Measurements from ENCODE around the gene HIRIP3. TPM values are rescaled to one million over a fixed set of nuclear protein-coding genes. Genes with fewer than 3 reads are reported as not detected.
A peak's percentile ranks its signal among the peaks of the same experiment; 100 is the strongest.
"Not testable (repeated sequence)": the region's sequence is repeated elsewhere in the genome, so short reads cannot be mapped to it uniquely, and the experiment has no call there.

Gene HIRIP3
- polyA plus RNA-seq, 3 donors, result 3.3 to 4.8 (median 3.7) TPM

DNA sequence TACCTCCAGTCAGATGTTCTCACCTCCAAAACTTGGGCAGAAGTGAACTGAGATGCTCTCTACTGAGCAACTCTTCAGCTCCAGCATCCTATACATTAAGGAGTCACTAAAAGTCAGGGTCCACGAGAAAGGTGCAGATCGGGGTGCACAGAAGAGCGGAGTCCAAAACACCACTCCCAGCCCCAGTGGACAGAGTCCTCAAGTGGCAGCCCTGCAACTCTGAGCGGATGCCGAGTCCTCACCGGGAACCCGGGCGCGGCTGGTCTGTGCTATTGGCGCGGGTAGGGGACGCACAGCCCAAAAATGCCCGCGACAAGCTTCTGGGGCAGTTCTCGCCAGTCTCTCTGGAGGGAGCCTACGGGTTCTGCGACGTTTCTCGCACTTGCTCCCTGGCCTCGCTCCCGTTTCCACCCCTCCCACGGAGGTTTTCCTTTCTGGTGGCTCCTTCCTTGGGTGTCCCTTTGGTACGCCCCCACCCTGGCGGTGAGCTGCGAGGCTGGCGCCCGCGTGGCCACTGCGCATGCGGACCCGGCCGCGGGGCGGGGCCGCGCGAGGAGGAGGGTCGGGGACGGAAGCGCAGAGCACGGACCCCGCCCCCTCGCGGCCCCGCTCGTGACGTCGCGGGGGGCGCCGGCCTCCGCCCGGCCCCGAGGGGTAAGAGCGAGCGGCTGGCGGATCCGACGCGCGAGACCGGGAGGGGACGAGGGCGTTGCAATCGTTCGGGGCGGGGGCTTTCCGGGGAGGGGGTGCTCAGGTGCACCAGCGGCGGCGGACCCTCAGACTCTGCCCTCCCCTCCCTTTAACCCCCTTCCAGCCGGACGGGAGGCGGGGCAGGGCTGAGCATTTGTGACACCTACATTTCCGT is 33.7 kb downstream of the HIRIP3 start, which contains the start of gene TMEM219:
Gene TMEM219, plus strand, starts transcription at position 601 of the 865 bp plus-strand sequence. CDS start 1,065 bp downstream, outside the sequence.
- peak; percentile 74 to 78 (median 77) for DNase-seq
- Histone ChIP-seq H3K27me3 (ENCODE audit: control insufficient read depth in 2 of 2, insufficient read depth in 2 of 2, low read length in 2 of 2) (no peaks in the 10 kb centered on the region), H3K9me3 (replicated peaks in 1 of 2; ENCODE audit: control insufficient read depth in 1 of 2, insufficient read depth in 1 of 2, low read length in 2 of 2) (no peaks in the 10 kb centered on the region), H3K79me2 (ENCODE audit: insufficient read depth, low read length) (peaks cover 8% of the 10 kb centered on the region), H3K4me3 (replicated peaks in 1 of 3; ENCODE audit: low read depth in 2 of 3, low read length in 3 of 3) (peak within 1 kb of the TSS; percentile 87 to 93 (median 91)), H4K20me1 (ENCODE audit: insufficient read depth, low read length) (no peaks in the 10 kb centered on the region), H3K4me1 (ENCODE audit: control insufficient read depth in 1 of 2, insufficient read depth in 2 of 2, low read length in 2 of 2) (peaks cover 15 to 18% of the 10 kb centered on the region in 2 donors), H3K9ac (ENCODE audit: insufficient read depth, low read length, poor library complexity, severe bottlenecking) (peak within 1 kb of the TSS; percentile 80), H2AFZ (ENCODE audit: insufficient read depth, low read depth, low read length, poor library complexity, severe bottlenecking) (peak within 1 kb of the TSS; percentile 92), H3K27ac (ENCODE audit: low read depth in 1 of 2, low read length in 2 of 2) (peak within 1 kb of the TSS; percentile 85 to 92), H3K4me2 (replicated peaks; ENCODE audit: extremely low read depth, low read length, poor library complexity, severe bottlenecking) (peak within 1 kb of the TSS; percentile 98), H3K36me3 (replicated peaks in 1 of 2; ENCODE audit: control insufficient read depth in 1 of 2, insufficient read depth in 2 of 2, low read length in 2 of 2) (peaks cover 5 to 6% of the 10 kb centered on the region in 2 donors)
- H3K27me3 Mint-ChIP-seq (ENCODE audit: low read depth in 3 of 3), result peaks cover 2 to 8% (median 2%) of the 10 kb centered on the region in 3 donors
- peaks cover 13 to 20% of the 10 kb centered on the region in 2 donors for H3K36me3 Mint-ChIP-seq
- TF ChIP-seq, protein P1, sequence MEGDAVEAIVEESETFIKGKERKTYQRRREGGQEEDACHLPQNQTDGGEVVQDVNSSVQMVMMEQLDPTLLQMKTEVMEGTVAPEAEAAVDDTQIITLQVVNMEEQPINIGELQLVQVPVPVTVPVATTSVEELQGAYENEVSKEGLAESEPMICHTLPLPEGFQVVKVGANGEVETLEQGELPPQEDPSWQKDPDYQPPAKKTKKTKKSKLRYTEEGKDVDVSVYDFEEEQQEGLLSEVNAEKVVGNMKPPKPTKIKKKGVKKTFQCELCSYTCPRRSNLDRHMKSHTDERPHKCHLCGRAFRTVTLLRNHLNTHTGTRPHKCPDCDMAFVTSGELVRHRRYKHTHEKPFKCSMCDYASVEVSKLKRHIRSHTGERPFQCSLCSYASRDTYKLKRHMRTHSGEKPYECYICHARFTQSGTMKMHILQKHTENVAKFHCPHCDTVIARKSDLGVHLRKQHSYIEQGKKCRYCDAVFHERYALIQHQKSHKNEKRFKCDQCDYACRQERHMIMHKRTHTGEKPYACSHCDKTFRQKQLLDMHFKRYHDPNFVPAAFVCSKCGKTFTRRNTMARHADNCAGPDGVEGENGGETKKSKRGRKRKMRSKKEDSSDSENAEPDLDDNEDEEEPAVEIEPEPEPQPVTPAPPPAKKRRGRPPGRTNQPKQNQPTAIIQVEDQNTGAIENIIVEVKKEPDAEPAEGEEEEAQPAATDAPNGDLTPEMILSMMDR (IDR thresholded peaks at IDR 0.05), result peak; percentile 28
- no peaks in the 10 kb centered on the region for H3K9me3 Mint-ChIP-seq
- peak within 1 kb of the TSS; percentile 88 to 98 (median 96) for H3K27ac Mint-ChIP-seq
- intact Hi-C loops (cut with micrococcal nuclease), result loop anchor here (5.0 kb wide), 1 partner anchor 34 kb away; the partner anchor contains the start of gene KCTD13 (in 2 of the 2)
- H3K4me3 Mint-ChIP-seq, result peak within 1 kb of the TSS; percentile 95 to 96
- WGBS (ENCODE audit: insufficient coverage), result 0% methylated on average over 70 of the region's 75 CpGs
- H3K4me1 Mint-ChIP-seq, result peaks cover 18% of the 10 kb centered on the region

DNA sequence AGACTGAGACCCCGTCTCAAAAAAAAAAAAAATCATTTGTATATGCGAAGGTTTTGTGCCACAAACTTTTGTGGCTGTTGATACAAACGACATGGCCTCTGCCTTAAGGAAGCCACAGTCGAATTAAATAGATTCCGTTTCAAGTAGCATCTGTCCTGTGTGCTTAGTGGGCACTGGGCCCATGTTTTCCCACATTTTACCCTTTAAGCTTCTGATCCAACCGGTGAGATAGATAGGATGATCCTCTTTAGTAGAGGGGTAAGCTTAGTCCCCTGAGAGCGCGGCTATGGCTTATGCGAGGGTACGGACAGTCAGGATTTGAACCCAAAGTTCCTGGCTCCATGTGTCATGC is 34.3 kb downstream of the HIRIP3 start:
- Histone ChIP-seq H4K20me1 (ENCODE audit: insufficient read depth, low read length) (no peaks in the 10 kb centered on the region), H3K27ac (ENCODE audit: low read depth in 1 of 2, low read length in 2 of 2) (peak overlapping the region; percentile 52 to 92), H3K9ac (ENCODE audit: insufficient read depth, low read length, poor library complexity, severe bottlenecking) (peak overlapping the region; percentile 80), H2AFZ (ENCODE audit: insufficient read depth, low read depth, low read length, poor library complexity, severe bottlenecking) (peak overlapping the region; percentile 92), H3K27me3 (ENCODE audit: control insufficient read depth in 2 of 2, insufficient read depth in 2 of 2, low read length in 2 of 2) (no peaks in the 10 kb centered on the region), H3K4me3 (replicated peaks in 1 of 3; ENCODE audit: low read depth in 2 of 3, low read length in 3 of 3) (peak overlapping the region; percentile 87 to 93 (median 91)), H3K36me3 (replicated peaks in 1 of 2; ENCODE audit: control insufficient read depth in 1 of 2, insufficient read depth in 2 of 2, low read length in 2 of 2) (peaks cover 5 to 6% of the 10 kb centered on the region in 2 donors), H3K4me1 (ENCODE audit: control insufficient read depth in 1 of 2, insufficient read depth in 2 of 2, low read length in 2 of 2) (peaks cover 15 to 18% of the 10 kb centered on the region in 2 donors), H3K79me2 (ENCODE audit: insufficient read depth, low read length) (peaks cover 8% of the 10 kb centered on the region), H3K9me3 (replicated peaks in 1 of 2; ENCODE audit: control insufficient read depth in 1 of 2, insufficient read depth in 1 of 2, low read length in 2 of 2) (no peaks in the 10 kb centered on the region), H3K4me2 (replicated peaks; ENCODE audit: extremely low read depth, low read length, poor library complexity, severe bottlenecking) (peak overlapping the region; percentile 98)
- Mint-ChIP-seq H3K4me1 (peaks cover 18% of the 10 kb centered on the region), H3K27me3 (ENCODE audit: low read depth in 3 of 3) (peaks cover 2 to 8% (median 2%) of the 10 kb centered on the region in 3 donors), H3K4me3 (peak overlapping the region; percentile 95 to 96), H3K36me3 (peaks cover 13 to 18% of the 10 kb centered on the region in 2 donors), H3K27ac (peak overlapping the region; percentile 65 to 93 (median 79)), H3K9me3 (no peaks in the 10 kb centered on the region)
- no peak for DNase-seq
- intact Hi-C loops (cut with micrococcal nuclease), result loop anchor here (5.0 kb wide), 1 partner anchor 34 kb away; the partner anchor contains the start of gene KCTD13 (in 2 of the 2)
- 66% methylated on average over 4 of the region's 10 CpGs for WGBS (ENCODE audit: insufficient coverage)
- TF ChIP-seq, protein P1 (IDR thresholded peaks at IDR 0.05), result no peak

DNA sequence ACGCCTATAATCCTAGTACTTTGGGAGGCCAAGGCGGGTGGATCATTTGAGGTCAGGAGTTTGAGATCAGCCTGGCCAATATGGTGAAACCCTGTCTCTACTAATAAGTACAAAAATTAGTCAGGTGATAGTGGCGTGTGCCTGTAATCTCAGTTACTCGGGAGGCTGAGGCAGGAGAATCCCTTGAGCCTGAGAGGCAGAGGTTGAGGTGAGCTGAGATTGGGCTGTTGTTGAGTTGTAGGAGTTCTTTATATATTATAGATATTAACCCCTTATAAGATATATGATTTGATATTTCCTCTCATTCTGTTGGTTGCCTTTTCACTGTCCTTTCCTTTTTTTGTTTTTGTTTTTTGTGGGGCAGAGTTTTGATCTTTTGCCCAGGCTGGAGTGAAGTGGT is 35.6 kb downstream of the HIRIP3 start:
- H3K27ac Mint-ChIP-seq, result not testable (repeated sequence)

More for the DNA sequence above, 35.6 kb downstream of the HIRIP3 start:
- H3K4me3 ChIP-seq (replicated peaks in 1 of 3; ENCODE audit: low read depth in 2 of 3, low read length in 3 of 3); H3K27me3 ChIP-seq (ENCODE audit: control insufficient read depth in 2 of 2, insufficient read depth in 2 of 2, low read length in 2 of 2); H3K9ac ChIP-seq (ENCODE audit: insufficient read depth, low read length, poor library complexity, severe bottlenecking); H4K20me1 ChIP-seq (ENCODE audit: insufficient read depth, low read length); H3K79me2 ChIP-seq (ENCODE audit: insufficient read depth, low read length); H3K4me2 ChIP-seq (replicated peaks; ENCODE audit: extremely low read depth, low read length, poor library complexity, severe bottlenecking); H2AFZ ChIP-seq (ENCODE audit: insufficient read depth, low read depth, low read length, poor library complexity, severe bottlenecking); H3K9me3 ChIP-seq (replicated peaks in 1 of 2; ENCODE audit: control insufficient read depth in 1 of 2, insufficient read depth in 1 of 2, low read length in 2 of 2); DNase-seq; H3K4me3 Mint-ChIP-seq; H3K9me3 Mint-ChIP-seq; H3K27me3 Mint-ChIP-seq (ENCODE audit: low read depth in 3 of 3); H3K27ac ChIP-seq (ENCODE audit: low read depth in 1 of 2, low read length in 2 of 2); H3K36me3 ChIP-seq (replicated peaks in 1 of 2; ENCODE audit: control insufficient read depth in 1 of 2, insufficient read depth in 2 of 2, low read length in 2 of 2): not testable (repeated sequence)
- no CpG with 5 or more reads among the region's 4 CpGs for WGBS (ENCODE audit: insufficient coverage)
- intact Hi-C loops (cut with micrococcal nuclease), result loop anchor here (5.0 kb wide), 1 partner anchor 33 kb away; the partner anchor contains the start of gene KCTD13 (in 2 of the 2)
- Mint-ChIP-seq H3K36me3 (peaks cover 7 to 15% of the 10 kb centered on the region in 2 donors), H3K4me1 (peaks cover 18% of the 10 kb centered on the region)
- peaks cover 15 to 18% of the 10 kb centered on the region in 2 donors for H3K4me1 ChIP-seq (ENCODE audit: control insufficient read depth in 1 of 2, insufficient read depth in 2 of 2, low read length in 2 of 2)
